Psoas muscle (tissue), 8 donors: ENCODE results near the gene PRPF6. TPM values are rescaled to one million over a fixed set of nuclear protein-coding genes. Genes with fewer than 3 reads are reported as not detected.

Experiments
- ATAC-seq, 4 donors: fragments of 200-7000 bp; cut with Tn5 transposase; one replicate each; pipeline ENCODE4 v1.9.1; 2020; ENCODE audit warnings: moderate library complexity in 3 of 4, mild to moderate bottlenecking in 2 of 4
- DNase-seq, 2 donors: peaks; one replicate each; pipeline ENCODE4 v3.0.0-alpha.2; 2020
- H3K27ac ChIP-seq: fragments of 200-600 bp; one replicate; pipeline ENCODE4 v1.8.0; 2022
- H3K27me3 ChIP-seq, 3 donors: fragments of 200-600 bp in 1 of 3; one replicate each; pipeline versions ENCODE4 v1.6.1 to v1.8.0; 2013 to 2022; ENCODE audit warnings: low read length in 2 of 3, mild to moderate bottlenecking in 2 of 3, moderate library complexity in 1 of 3; ENCODE audit not compliant: insufficient read depth in 3 of 3
- H3K36me3 ChIP-seq, 2 donors: fragments of 200-600 bp in 1 of 2; one replicate each; pipeline versions ENCODE4 v1.6.1 to v1.8.0; 2013 to 2022; ENCODE audit warnings: low read depth in 1 of 2, mild to moderate bottlenecking in 1 of 2, moderate library complexity in 1 of 2; ENCODE audit not compliant: insufficient read depth in 1 of 2
- H3K4me1 ChIP-seq: fragments of 200-600 bp; one replicate; pipeline ENCODE4 v1.8.0; 2022
- H3K4me3 ChIP-seq: fragments of 200-600 bp; one replicate; pipeline ENCODE4 v1.8.0; 2022; ENCODE audit warnings: mild to moderate bottlenecking
- H3K9me3 ChIP-seq: fragments of 200-600 bp; one replicate; pipeline ENCODE4 v1.8.0; 2022
- CTCF ChIP-seq: fragments of 200-600 bp; IDR thresholded peaks from one replicate; pipeline ENCODE4 v1.8.0; 2022; ENCODE audit warnings: antibody characterized with exemption
- WGBS, 3 donors: extraction: QIAGEN DNeasy Blood & Tissue Kit; methylation state at CpG; one replicate each; pipeline versions ENCODE4 v1.1.6 to v1.1.7; 2013; 5-methylcytosine and 5-hydroxymethylcytosine counted together
- intact Hi-C, 2 donors: fragments of 100-400 bp; cut with DNase I; formaldehyde crosslinking; loops; one replicate each; pipeline versions ENCODE4 v1.11.0 to v1.14.2; 2022
- polyA plus RNA-seq, 3 donors: library from polyadenylated mRNA; stranded (reverse); fragments of 200-250 nt; gene quantifications; one replicate each; pipeline ENCODE4 v1.2.3, GENCODE V29; 2013
- total RNA-seq, 4 donors: library from RNA; stranded (reverse); fragmentation: NEBNext Ultra II Directional in 2 of 4; extraction: Animal tissue kit (Norgen Biotek cat#: 25700) in 2 of 4; gene quantifications; one replicate each; pipeline versions ENCODE4 v1.2.1 to v1.2.4, GENCODE V29; 2021 to 2023
- donor health status: healthy with polysubstance abuse.
- donor health status: DM: no; HTN: no; CAD: no; lungs with moderate emphysema.
- donor health status: Bipolar disorder and iron deficiency.
- donor health status: healthy.
- donor health status: DM: yes; HTN: yes; CAD: no.
- donor health status: DM: no; HTN: no; CAD: no.
- donor health status: DM: no; HTN: no; CAD: no.
- donor health status: DM: yes; HTN: yes; CAD: no.

PRPF6 gene
- total and polyA plus RNA-seq, 7 donors: 38.8 to 75.4 (median 56.8) TPM

- no peak for DNase-seq
- TF ChIP-seq CTCF: no peak
- Histone ChIP-seq H3K4me3 (no peak overlapping the region), H3K9me3 (no peaks in the 10 kb centered on the region), H3K4me1 (peaks cover 5% of the 10 kb centered on the region), H3K27me3 (no peaks in the 10 kb centered on the region), H3K36me3 (peaks cover 0 to 79% of the 10 kb centered on the region in 2 donors), H3K27ac (no peak overlapping the region)
- ATAC-seq: no peak
- 81 to 88% (median 88%) methylated on average over 7 of the region's 7 CpGs for WGBS, 3 donors
- intact Hi-C loops: no loop called here
Measured at GRCh38 chr20:64003960-64004725, 23.2 kb downstream of the PRPF6 start.

GRCh38 chr20:64005394-64005793 lies 24.5 kb downstream of the PRPF6 start:
- H3K36me3 ChIP-seq: peaks cover 0 to 72% of the 10 kb centered on the region in 2 donors
- 78 to 88% (median 86%) methylated on average over 6 of the region's 6 CpGs for WGBS, 3 donors
- ATAC-seq: peak in 1 of 4 donors; percentile 30

DNA sequence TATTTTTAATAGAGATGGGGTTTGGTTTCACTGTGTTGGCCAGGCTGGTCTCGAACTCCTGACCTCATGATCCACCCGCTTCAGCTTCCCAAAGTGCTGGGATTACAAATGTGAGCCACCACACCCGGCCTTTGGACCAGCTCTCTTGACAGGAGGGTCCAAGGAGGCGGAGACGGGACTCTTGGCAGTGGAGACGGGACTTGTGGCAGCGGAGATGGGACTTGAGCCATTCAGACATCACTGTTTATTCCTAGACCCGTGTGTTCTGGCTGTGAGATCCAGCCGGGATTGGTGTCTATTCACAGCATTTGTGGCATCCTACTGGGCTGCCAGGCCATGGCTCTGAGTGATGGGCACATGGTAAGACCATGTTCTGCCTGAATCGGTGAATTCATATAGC lies 25.6 kb downstream of the PRPF6 start:
- TF ChIP-seq CTCF: no peak
- H3K9me3 ChIP-seq: no peaks in the 10 kb centered on the region
- no peaks in the 10 kb centered on the region for H3K27me3 ChIP-seq
- 48 to 73% (median 51%) methylated on average over 10 of the region's 10 CpGs for WGBS, 3 donors
- peaks cover 4% of the 10 kb centered on the region for H3K4me1 ChIP-seq
- ATAC-seq (no peak), DNase-seq (no peak)
- H3K27ac ChIP-seq: no peak overlapping the region
- peaks cover 2 to 72% of the 10 kb centered on the region in 2 donors for H3K36me3 ChIP-seq
- no peak overlapping the region for H3K4me3 ChIP-seq
- intact Hi-C loops: no loop called here

More at GRCh38 chr20:64005394-64005793, 24.5 kb downstream of the PRPF6 start:
- no peaks in the 10 kb centered on the region for H3K9me3 ChIP-seq
- TF ChIP-seq CTCF: no peak
- no peak overlapping the region for H3K4me3 ChIP-seq
- no peak overlapping the region for H3K27ac ChIP-seq
- DNase-seq: no peak
- peaks cover 5% of the 10 kb centered on the region for H3K4me1 ChIP-seq
- H3K27me3 ChIP-seq: no peaks in the 10 kb centered on the region
- intact Hi-C loops: no loop called here

- Histone ChIP-seq H3K4me3 (no peak overlapping the region), H3K27ac (no peak overlapping the region), H3K36me3 (peaks cover 3 to 71% of the 10 kb centered on the region in 2 donors), H3K27me3 (no peaks in the 10 kb centered on the region), H3K4me1 (no peaks in the 10 kb centered on the region), H3K9me3 (no peaks in the 10 kb centered on the region)
- 91 to 96% (median 94%) methylated on average over 3 of the region's 3 CpGs for WGBS, 3 donors
- no peak for ATAC-seq
- TF ChIP-seq CTCF: no peak
- DNase-seq: no peak
- intact Hi-C loops: no loop called here
Measured at GRCh38 chr20:64006902-64007301, 26.0 kb downstream of the PRPF6 start.
